AG09319 (cell line): ENCODE results near the gene KRTAP4-2.
"Not testable (repeated sequence)": the region's sequence is repeated elsewhere in the genome, so short reads cannot be mapped to it uniquely, and the experiment has no call there.

ENCODE experiments used
- DNase-seq: peaks from one replicate; pipeline ENCODE4 v3.0.0-alpha.2; 2010; ENCODE audit warnings: low read depth; ENCODE audit errors: extremely low read depth
- CTCF ChIP-seq: IDR thresholded peaks from 2 replicates; pipeline ENCODE4 v1.5.1; 2011; ENCODE audit warnings: low read depth, mild to moderate bottlenecking, inconsistent platforms, low read length, moderate library complexity

KRTAP4-2 gene

GRCh38 chr17:41199421-41200078, 21.5 kb upstream of the KRTAP4-2 start:
- DNase-seq: no peak
- TF ChIP-seq CTCF: no peak

GRCh38 chr17:41196068-41196467, 18.0 kb upstream of the KRTAP4-2 start:
- DNase-seq: no peak
- no peak for TF ChIP-seq CTCF

- no peak for DNase-seq
- TF ChIP-seq CTCF: no peak
Observed at GRCh38 chr17:41190328-41190727, 12.3 kb upstream of the KRTAP4-2 start.

GRCh38 chr17:41189837-41190318, 11.9 kb upstream of the KRTAP4-2 start, which contains the start of gene KRTAP9-1:
KRTAP9-1 (plus strand) TSS chr17:41189887; CDS start chr17:41189887, 0 bp downstream.
- DNase-seq: not testable (repeated sequence)

- no peak for TF ChIP-seq CTCF
- DNase-seq: no peak
Observed at GRCh38 chr17:41186872-41187271, 8.9 kb upstream of the KRTAP4-2 start.

- no peak for DNase-seq
- no peak for TF ChIP-seq CTCF
Observed at GRCh38 chr17:41185001-41185400, 7.0 kb upstream of the KRTAP4-2 start.

GRCh38 chr17:41184480-41184961, 6.5 kb upstream of the KRTAP4-2 start, which contains the start of gene KRTAP4-1:
KRTAP4-1 (minus strand) TSS chr17:41184911; CDS start chr17:41184854, 57 bp downstream.
- no peak for DNase-seq
- TF ChIP-seq CTCF: no peak
